HPDE6-E6E7 (cell line): ENCODE results near the gene SUN1.
"Not testable (repeated sequence)": the region's sequence is repeated elsewhere in the genome, so short reads cannot be mapped to it uniquely, and the experiment has no call there.

Source experiments
- DNase-seq: peaks from one replicate; pipeline ENCODE4 v3.0.0; 2011; ENCODE audit warnings: missing footprints; ENCODE audit errors: extremely low spot score

SUN1 gene

GRCh38 chr7:906776-907157 lies 74.5 kb downstream of the SUN1 start:
- no peak for DNase-seq

GRCh38 chr7:907158-907980 lies 75.1 kb downstream of the SUN1 start:
- DNase-seq = no peak

DNA sequence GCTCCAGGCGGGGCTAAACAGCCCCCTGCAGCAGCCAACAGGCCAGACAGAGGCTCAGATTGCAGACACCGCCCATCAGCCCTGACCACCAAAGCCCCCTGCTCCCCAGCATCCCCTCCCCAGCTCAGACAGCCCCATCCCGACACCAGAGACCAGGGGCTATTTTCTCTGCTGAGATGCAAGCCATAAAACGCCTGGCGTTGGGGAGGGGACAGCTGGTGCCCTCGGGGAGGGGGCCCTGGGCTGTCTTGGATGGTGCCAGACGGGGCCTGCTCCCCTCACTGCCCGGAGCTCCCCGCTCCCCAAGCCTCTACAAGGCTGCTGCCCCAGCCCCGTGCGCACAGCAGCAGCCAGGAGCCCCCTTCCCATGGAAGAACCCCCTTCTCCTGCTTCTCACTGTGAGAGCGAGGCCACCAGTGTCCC lies 75.9 kb downstream of the SUN1 start:
- DNase-seq = no peak

GRCh38 chr7:908591-909357 lies 76.5 kb downstream of the SUN1 start:
- not testable (repeated sequence) for DNase-seq

- no peak for DNase-seq
Observed at GRCh38 chr7:909358-910329, 77.4 kb downstream of the SUN1 start.

- DNase-seq = no peak
Observed at GRCh38 chr7:910441-910861, 78.2 kb downstream of the SUN1 start.

GRCh38 chr7:910931-911431 lies 78.7 kb downstream of the SUN1 start:
- DNase-seq = no peak

- no peak for DNase-seq
Observed at GRCh38 chr7:911791-912480, 79.7 kb downstream of the SUN1 start.

- peak; percentile 58 for DNase-seq
Observed at GRCh38 chr7:913736-914520, 81.7 kb downstream of the SUN1 start.

GRCh38 chr7:914521-915194 lies 82.4 kb downstream of the SUN1 start:
- DNase-seq = no peak

GRCh38 chr7:915291-916218 lies 83.3 kb downstream of the SUN1 start:
- no peak for DNase-seq

DNA sequence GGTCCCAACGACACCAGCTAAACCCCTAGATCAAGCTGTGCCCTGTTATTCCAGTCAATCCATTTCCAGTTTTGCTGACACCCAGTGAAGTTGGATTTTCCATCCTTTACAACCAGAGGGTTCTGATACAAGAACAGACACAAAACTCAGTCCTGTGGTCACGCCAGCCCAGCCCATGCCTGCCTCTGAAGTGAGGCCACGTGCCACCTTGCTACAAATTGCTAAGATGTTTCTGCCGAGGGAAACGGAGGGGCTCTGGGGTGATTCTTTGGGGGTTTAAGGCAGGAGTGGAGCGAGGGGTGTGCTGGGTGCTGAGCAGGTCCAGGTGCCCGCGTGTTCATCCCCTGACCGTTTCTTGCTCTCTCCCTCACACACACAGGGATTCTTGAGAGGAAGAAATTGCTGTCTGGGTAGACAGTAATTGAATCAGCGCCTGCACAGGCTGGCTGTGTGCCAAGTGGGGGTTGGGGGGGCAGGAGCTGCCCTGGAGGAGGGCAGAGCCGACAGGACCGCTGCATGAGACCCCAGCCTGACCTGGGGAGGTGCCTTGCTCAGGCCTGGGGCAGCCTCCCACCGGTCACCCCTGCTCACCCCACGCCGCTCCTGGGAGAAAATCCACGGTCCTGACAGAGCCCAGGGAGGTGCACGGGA lies 84.1 kb downstream of the SUN1 start:
- no peak for DNase-seq

DNA sequence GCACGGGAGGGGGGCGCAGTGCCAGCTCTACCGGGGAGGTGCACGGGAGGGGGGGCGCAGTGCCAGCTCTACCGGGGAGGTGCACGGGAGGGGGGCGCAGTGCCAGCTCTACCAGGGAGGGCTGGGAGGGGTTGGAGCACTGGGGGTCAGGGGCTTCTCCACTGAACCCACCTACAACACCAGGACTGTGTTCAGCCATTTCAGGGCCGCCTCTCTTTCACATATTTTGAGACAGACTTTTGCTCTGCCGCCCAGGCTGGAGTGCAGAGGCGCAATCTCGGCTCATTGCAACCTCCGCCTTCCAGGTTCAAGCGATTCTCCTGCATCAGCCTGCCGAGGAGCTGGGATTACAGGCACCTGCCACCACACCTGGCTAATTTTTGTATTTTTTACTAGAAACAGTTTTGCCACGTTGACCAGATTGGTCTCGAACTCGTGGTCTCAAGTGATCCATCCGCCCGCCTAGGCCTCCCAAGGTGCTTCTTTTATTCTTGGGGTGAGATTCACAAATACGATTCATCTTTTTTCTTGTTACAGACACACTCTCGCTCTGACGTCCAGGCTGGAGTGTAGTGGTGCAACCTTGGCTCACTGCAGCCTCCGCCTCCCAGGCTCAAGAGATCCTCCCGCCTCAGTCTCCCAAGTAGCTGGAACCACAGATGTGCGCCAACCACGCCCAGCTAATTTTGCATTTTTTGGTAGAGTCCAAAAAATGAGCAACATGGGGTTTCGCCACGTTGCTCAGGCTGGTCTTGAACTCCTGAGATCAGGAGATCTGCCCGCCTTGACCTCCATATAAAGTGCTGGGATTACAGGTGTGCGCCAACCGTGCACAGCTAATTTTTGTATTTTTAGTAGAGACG lies 85.2 kb downstream of the SUN1 start:
- no peak for DNase-seq

GRCh38 chr7:918118-918425 lies 85.8 kb downstream of the SUN1 start:
- DNase-seq = no peak

- DNase-seq = no peak
Observed at GRCh38 chr7:918441-919113, 86.3 kb downstream of the SUN1 start.

- DNase-seq = no peak
Observed at GRCh38 chr7:919114-919442, 86.8 kb downstream of the SUN1 start.

DNA sequence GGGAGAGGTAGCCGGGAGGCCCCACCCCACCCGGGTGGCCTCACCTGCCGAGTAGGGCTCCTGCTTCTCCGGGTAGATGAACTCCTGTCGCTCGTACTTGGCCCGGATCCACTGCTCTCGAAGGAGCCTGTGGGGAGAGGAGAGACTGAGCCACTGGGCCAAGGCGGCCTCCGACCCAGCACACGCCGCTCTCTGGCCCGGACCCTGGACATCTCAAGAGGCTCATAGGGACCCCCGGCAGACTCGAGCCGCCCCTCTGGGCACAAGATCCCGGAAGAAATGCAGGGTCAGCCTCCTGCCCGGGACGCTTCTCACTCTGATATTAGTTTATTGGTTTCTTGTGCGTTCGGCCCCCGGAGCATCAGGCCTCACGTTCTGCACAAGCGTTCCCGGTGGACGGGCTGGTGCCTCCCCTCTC lies 87.7 kb downstream of the SUN1 start:
- no peak for DNase-seq
